Measurements from ENCODE around the gene TRAM2. TPM values are rescaled to one million over a fixed set of nuclear protein-coding genes. Genes with fewer than 3 reads are reported as not detected.
A peak's percentile ranks its signal among the peaks of the same experiment; 100 is the strongest.

TRAM2 gene
- total and polyA plus RNA-seq, 2 of the 13 experiments (the other 11 are each of a cell fraction or from before 2014, with no cell fraction given) = 49.1 to 72.5 TPM

GRCh38 chr6:52566853-52567279, 10.0 kb downstream of the TRAM2 start (continued):
- TF ChIP-seq MYC (CRISPR knock-in tag; IDR thresholded peaks at IDR 0.05; ENCODE audit: borderline replicate concordance) (no peak), SAP130 (CRISPR knock-in tag; IDR thresholded peaks at IDR 0.05; ENCODE audit: low read depth) (peak; percentile 48; the same call in 1 of the 2 replicates), RFXANK (CRISPR knock-in tag; IDR thresholded peaks at IDR 0.05) (no peak), ZFP36 (IDR thresholded peaks at IDR 0.05; ENCODE audit: borderline replicate concordance, low read depth, low read length, partially characterized antibody) (no peak), SOX13 (IDR thresholded peaks at IDR 0.05) (no peak), SOX13 (CRISPR knock-in tag; conservative IDR thresholded peaks at IDR 0.05 in 1 of 2, IDR thresholded peaks at IDR 0.05 in 1 of 2) (peak in 1 of 2 experiments; percentile 23; a peak in 1 of 4 replicates), PAXIP1 (CRISPR knock-in tag; conservative IDR thresholded peaks at IDR 0.05) (no peak), ZBTB44 (CRISPR knock-in tag; IDR thresholded peaks at IDR 0.05) (no peak), MAFK (conservative IDR thresholded peaks at IDR 0.05 in 1 of 2, IDR thresholded peaks at IDR 0.05 in 1 of 2; ENCODE audit: low read length in 2 of 2) (no peak), RXRA (CRISPR knock-in tag; IDR thresholded peaks at IDR 0.05) (peak; percentile 37; the same call in 1 of the 2 replicates), CEBPB (IDR thresholded peaks at IDR 0.05; ENCODE audit: borderline replicate concordance, low read depth, low read length) (peak; percentile 66; the same call in 1 of the 2 replicates), ERF (CRISPR knock-in tag; IDR thresholded peaks at IDR 0.05) (no peak), NCOR1 (IDR thresholded peaks at IDR 0.05; ENCODE audit: borderline replicate concordance, low read length) (no peak)
- TF ChIP-seq, protein P1, sequence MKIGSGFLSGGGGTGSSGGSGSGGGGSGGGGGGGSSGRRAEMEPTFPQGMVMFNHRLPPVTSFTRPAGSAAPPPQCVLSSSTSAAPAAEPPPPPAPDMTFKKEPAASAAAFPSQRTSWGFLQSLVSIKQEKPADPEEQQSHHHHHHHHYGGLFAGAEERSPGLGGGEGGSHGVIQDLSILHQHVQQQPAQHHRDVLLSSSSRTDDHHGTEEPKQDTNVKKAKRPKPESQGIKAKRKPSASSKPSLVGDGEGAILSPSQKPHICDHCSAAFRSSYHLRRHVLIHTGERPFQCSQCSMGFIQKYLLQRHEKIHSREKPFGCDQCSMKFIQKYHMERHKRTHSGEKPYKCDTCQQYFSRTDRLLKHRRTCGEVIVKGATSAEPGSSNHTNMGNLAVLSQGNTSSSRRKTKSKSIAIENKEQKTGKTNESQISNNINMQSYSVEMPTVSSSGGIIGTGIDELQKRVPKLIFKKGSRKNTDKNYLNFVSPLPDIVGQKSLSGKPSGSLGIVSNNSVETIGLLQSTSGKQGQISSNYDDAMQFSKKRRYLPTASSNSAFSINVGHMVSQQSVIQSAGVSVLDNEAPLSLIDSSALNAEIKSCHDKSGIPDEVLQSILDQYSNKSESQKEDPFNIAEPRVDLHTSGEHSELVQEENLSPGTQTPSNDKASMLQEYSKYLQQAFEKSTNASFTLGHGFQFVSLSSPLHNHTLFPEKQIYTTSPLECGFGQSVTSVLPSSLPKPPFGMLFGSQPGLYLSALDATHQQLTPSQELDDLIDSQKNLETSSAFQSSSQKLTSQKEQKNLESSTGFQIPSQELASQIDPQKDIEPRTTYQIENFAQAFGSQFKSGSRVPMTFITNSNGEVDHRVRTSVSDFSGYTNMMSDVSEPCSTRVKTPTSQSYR (CRISPR knock-in tag; IDR thresholded peaks at IDR 0.05; ENCODE audit: borderline replicate concordance) = no peak
- TF ChIP-seq, protein P2, sequence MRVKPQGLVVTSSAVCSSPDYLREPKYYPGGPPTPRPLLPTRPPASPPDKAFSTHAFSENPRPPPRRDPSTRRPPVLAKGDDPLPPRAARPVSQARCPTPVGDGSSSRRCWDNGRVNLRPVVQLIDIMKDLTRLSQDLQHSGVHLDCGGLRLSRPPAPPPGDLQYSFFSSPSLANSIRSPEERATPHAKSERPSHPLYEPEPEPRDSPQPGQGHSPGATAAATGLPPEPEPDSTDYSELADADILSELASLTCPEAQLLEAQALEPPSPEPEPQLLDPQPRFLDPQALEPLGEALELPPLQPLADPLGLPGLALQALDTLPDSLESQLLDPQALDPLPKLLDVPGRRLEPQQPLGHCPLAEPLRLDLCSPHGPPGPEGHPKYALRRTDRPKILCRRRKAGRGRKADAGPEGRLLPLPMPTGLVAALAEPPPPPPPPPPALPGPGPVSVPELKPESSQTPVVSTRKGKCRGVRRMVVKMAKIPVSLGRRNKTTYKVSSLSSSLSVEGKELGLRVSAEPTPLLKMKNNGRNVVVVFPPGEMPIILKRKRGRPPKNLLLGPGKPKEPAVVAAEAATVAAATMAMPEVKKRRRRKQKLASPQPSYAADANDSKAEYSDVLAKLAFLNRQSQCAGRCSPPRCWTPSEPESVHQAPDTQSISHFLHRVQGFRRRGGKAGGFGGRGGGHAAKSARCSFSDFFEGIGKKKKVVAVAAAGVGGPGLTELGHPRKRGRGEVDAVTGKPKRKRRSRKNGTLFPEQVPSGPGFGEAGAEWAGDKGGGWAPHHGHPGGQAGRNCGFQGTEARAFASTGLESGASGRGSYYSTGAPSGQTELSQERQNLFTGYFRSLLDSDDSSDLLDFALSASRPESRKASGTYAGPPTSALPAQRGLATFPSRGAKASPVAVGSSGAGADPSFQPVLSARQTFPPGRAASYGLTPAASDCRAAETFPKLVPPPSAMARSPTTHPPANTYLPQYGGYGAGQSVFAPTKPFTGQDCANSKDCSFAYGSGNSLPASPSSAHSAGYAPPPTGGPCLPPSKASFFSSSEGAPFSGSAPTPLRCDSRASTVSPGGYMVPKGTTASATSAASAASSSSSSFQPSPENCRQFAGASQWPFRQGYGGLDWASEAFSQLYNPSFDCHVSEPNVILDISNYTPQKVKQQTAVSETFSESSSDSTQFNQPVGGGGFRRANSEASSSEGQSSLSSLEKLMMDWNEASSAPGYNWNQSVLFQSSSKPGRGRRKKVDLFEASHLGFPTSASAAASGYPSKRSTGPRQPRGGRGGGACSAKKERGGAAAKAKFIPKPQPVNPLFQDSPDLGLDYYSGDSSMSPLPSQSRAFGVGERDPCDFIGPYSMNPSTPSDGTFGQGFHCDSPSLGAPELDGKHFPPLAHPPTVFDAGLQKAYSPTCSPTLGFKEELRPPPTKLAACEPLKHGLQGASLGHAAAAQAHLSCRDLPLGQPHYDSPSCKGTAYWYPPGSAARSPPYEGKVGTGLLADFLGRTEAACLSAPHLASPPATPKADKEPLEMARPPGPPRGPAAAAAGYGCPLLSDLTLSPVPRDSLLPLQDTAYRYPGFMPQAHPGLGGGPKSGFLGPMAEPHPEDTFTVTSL (CRISPR knock-in tag; IDR thresholded peaks at IDR 0.05; ENCODE audit: borderline replicate concordance) = no peak

Data from HepG2 (cell line).